ENCODE measurements around the gene KDM4F.
A peak's percentile ranks its signal among the peaks of the same experiment; 100 is the strongest.

KDM4F gene

DNA sequence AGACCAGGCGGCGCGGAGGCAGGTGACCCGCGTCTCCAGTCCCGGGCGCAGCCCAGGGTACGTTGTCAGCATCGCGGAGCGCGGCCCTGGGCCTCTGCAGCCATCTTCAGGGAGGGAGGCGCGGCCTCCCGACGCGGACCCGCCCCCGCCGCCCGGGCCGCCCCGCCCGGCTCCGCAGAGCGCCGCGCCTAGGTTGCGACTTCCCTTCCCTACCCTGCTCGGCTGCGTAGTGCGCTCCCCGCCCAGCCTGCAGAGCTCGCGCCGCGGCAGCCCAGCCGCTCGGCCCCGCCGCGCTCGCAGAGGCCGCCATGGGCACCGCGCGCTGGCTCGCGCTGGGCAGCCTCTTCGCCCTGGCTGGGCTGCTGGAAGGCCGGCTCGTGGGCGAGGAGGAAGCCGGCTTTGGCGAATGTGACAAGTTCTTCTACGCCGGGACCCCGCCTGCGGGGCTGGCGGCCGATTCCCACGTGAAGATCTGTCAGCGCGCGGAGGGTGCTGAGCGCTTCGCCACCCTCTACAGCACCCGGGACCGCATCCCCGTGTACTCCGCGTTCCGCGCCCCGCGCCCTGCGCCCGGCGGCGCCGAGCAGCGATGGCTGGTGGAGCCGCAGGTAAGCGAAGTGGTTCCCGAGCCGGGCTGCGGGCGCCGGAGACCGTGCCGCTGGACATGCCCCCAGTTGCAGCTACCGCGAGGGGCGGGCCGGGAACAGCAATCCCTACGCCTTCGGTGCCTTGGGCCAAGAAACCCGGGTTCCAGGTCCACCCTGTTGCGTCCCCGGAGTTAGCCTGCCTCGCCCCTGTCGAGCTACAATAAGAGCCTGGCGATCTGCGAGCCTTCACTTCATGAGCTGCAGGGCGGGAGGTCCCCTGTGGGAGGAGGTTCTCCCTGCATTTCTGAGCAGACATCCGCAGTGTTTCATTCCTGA is 40.7 kb downstream of the KDM4F start, which contains the start of gene ENDOD1:
TSS of gene ENDOD1 (plus strand) at position 227 of the 923 bp plus-strand sequence. CDS start at position 309, 82 bp downstream.
- DNase-seq = peak; percentile 36 to 95 (median 79)

DNA sequence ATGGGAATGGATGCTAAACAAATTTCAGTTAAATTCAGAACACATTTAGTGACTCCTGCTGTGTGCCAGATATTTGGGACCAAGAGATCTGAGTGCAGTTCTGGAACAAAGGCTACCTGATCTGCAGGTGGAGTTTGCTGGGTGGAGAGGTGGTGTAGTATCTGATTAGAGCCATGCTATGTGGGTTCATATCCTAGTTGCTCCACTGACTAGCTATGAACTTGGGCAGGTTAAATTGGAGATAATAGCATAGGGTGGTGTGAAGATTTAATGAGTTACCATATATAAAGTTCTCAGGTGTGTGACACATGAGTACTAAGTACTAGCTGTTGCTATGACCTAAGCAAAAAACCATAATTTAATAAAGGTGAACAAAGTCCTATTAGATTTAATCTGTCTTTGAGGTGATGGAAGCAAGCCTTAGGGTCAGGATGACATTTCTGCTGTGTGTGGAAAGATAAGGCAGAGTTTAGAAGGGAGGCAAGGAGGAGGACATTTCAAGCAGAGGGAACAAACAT is 42.5 kb downstream of the KDM4F start:
- DNase-seq = no peak

- peak in 3 of 51 donors; percentile 7 to 46 (median 14) for DNase-seq
Measured at GRCh38 chr11:95092549-95093324, 43.5 kb downstream of the KDM4F start.

DNA sequence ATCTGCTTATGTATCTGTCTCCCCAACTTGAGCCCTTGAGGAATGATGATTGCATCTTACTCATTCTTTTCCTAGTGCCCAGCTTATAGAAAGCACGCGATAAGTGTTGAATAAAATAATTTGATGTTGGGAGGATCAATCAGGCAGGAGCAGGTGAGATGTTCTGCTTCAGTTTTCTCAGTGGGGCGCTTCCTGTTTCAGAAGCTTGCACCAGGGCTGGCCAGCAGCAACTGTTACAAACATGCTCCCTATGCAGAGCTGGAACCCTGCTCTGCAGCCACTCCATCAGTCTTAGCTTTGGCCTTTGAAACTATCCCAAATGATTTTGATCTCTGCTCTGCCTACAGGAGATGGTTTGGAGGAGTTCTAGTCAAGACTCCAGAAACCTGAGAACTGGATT is 44.3 kb downstream of the KDM4F start:
- DNase-seq = no peak

- no peak for DNase-seq
Measured at GRCh38 chr11:95095858-95096587, 46.8 kb downstream of the KDM4F start.

DNA sequence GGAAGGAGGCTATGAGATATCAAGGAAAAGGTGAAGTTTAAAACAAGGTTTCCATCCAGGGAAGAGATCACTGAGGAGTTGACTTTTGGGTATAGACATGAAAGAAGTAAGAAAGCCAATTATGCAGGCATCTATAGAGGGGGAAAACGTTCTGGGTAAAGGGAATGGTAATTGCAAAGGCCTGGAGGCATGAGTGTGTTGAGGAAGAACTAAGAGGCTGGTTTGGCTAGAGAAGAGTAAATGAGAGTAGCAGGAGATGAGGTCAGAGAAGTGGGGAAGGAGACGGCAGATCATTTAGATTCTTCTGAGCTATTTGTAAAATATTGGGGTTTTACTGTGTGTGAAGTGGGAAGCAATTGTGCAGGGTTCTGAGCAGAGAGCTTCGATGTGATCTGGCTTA is 48.0 kb downstream of the KDM4F start:
- DNase-seq = no peak

- no peak for DNase-seq
Measured at GRCh38 chr11:95098826-95099225, 49.6 kb downstream of the KDM4F start.

DNA sequence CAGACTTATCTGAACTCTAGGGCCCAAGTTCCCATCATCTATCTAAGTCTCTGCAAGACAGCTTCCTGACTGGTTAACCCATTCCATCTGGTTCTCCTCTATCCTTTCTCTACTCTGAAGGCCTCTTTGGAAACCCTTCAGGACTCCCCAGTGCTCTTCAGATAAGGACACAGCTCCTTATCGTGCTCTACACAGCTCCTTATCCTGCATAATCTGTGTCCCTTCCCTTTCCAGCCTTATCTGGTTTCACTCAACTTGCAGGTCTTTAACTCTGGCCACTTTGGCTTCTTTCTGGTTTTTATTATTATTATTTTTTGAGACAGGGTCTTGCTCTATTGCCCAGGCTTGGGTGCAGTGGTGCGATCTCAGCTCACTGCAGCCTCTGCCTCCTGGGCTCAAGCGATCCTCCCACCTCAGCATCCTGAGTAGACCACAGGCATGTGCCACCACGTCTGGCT is 51.0 kb downstream of the KDM4F start:
- DNase-seq = no peak

All from hypothalamus (tissue), 51 donors.